ENCODE results near the gene DIAPH1.

Gene DIAPH1

DNA sequence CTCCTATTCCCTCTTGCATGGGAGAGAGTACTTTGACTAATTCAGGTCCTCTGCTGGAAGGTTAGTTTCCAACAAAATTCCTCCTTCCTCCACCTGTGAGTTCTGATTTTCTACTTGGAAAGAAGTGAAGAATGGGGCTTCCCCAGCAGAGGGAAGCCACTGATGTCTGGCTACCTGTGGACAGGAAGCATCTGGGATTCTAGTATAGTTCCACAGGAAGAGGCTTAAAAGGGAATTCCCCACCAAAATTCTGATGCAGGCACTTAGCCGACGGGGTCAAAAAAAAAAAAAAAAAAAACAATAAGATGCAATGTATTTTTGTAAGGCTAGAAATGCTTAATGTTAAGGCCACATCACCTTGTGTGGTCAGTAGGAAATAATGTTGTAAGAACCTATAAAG is 96.5 kb downstream of the DIAPH1 start:
- H3K4me3 ChIP-seq (ENCODE audit: low read depth, low read length), result no peak overlapping the region
- TF ChIP-seq POLR2A (IDR thresholded peaks at IDR 0.05; ENCODE audit: extremely low read depth, insufficient read length) (no peak), MYC (IDR thresholded peaks at IDR 0.05; ENCODE audit: low read depth, low read length) (no peak)
- TF ChIP-seq, protein P1, sequence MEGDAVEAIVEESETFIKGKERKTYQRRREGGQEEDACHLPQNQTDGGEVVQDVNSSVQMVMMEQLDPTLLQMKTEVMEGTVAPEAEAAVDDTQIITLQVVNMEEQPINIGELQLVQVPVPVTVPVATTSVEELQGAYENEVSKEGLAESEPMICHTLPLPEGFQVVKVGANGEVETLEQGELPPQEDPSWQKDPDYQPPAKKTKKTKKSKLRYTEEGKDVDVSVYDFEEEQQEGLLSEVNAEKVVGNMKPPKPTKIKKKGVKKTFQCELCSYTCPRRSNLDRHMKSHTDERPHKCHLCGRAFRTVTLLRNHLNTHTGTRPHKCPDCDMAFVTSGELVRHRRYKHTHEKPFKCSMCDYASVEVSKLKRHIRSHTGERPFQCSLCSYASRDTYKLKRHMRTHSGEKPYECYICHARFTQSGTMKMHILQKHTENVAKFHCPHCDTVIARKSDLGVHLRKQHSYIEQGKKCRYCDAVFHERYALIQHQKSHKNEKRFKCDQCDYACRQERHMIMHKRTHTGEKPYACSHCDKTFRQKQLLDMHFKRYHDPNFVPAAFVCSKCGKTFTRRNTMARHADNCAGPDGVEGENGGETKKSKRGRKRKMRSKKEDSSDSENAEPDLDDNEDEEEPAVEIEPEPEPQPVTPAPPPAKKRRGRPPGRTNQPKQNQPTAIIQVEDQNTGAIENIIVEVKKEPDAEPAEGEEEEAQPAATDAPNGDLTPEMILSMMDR (IDR thresholded peaks at IDR 0.05; ENCODE audit: low read depth, low read length), result no peak
- TF ChIP-seq, protein P2, sequence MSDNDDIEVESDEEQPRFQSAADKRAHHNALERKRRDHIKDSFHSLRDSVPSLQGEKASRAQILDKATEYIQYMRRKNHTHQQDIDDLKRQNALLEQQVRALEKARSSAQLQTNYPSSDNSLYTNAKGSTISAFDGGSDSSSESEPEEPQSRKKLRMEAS (IDR thresholded peaks at IDR 0.05; ENCODE audit: low read depth, low read length), result no peak
- DNase-seq (ENCODE audit: low read depth), result no peak

DNA sequence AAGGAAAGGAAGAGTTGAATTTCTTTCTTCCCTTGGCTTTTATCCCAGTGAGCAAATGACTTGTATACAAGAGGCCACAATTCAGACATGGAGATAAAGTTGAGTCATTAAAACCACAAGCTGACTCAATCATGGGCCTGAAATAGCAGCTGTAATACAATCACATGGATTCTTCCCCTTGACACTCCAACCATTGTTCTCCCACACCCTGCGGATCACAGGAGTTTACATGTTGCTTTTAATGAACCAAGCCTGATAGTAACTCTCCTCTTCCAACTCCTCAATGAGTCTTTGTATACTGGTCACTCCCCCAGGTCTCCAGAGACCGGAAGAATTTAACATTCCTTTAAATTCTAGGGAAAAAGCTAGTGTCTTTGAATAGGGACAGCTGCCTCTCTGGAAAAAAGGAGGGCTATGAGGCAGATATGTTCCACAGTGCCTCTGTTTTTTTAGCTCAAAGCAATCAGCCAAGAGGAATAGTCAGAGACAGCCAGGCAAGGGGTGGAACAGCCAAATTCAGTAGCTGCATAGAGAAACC is 97.5 kb downstream of the DIAPH1 start:
- TF ChIP-seq, protein P1 (IDR thresholded peaks at IDR 0.05; ENCODE audit: low read depth, low read length), result no peak
- peak; percentile 55; the same call in 1 of the 2 replicates for TF ChIP-seq MYC (IDR thresholded peaks at IDR 0.05; ENCODE audit: low read depth, low read length)
- TF ChIP-seq, protein P2 (IDR thresholded peaks at IDR 0.05; ENCODE audit: low read depth, low read length), result peak; percentile 74
- H3K4me3 ChIP-seq (ENCODE audit: low read depth, low read length), result no peak overlapping the region
- peak; percentile 88 for DNase-seq (ENCODE audit: low read depth)

DNA sequence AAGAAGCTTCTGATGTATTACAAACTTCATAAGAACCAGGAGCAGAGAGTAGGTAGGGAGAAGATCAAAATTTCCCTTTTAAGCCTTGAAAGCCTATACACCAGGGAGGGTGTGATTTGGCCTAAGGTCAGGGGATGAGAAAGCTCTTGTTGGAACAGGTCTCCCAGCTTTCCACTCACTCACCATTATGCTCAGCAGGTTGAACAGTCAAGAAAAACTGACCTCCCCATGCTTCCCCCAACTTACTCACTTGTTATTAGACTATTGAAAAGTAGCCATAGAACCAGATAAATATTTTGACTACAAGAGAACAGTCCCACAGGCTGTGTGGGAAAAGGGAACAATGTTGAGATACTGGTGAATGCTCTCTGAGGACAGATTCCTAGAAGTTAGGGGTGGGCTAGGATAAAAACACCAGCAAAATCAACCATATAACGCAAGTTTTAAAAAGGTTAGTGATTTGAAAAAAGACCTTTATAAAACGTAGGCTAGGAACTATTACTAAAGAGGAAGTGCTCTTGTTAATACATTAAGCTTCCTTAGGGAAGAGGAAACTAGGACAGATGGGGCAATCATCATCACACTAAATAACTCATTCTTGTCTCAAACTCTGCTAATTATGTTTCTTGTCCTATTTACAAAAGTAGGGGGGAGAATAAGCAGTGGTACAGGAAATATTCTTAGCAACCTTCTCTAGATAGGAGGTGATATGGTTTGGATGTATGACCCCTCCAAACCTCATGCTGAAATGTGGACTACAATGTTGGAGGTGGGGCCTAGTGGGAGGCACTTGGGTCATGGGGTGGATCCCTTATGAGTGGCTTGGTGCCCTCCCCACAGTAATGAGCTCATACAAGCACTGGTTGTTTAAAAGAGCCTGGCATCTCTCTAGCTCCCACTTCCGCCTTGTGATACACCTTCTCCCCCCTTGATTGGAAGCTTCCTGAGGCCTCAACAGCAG is 98.9 kb downstream of the DIAPH1 start:
- H3K4me3 ChIP-seq (ENCODE audit: low read depth, low read length), result no peak overlapping the region
- TF ChIP-seq POLR2A (IDR thresholded peaks at IDR 0.05; ENCODE audit: extremely low read depth, insufficient read length), result no peak
- TF ChIP-seq MYC (IDR thresholded peaks at IDR 0.05; ENCODE audit: low read depth, low read length), result no peak
- TF ChIP-seq, protein P2 (IDR thresholded peaks at IDR 0.05; ENCODE audit: low read depth, low read length), result no peak
- TF ChIP-seq, protein P1 (IDR thresholded peaks at IDR 0.05; ENCODE audit: low read depth, low read length), result no peak
- DNase-seq (ENCODE audit: low read depth), result no peak

DNA sequence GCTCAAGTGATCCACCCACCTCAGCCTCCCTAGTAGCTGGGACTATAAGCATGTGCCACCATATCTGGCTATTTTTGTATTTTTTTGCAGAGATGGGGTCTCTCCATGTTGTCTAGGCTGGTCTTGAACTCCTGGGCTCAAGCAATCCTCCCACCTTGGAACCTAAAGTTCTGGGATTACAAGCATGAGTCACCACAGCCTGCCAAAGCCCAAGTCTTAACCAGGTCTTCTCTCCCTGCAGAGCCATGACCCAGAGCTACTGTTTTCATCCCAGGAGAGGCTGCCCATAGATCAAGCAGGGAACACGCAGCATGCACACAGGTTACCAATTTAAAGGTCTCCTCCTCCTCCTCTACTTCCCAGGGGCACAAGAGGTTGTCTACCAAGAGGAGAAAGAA is 100.2 kb downstream of the DIAPH1 start:
- H3K4me3 ChIP-seq (ENCODE audit: low read depth, low read length), result no peak overlapping the region
- DNase-seq (ENCODE audit: low read depth), result no peak
- TF ChIP-seq POLR2A (IDR thresholded peaks at IDR 0.05; ENCODE audit: extremely low read depth, insufficient read length), result no peak

DNA sequence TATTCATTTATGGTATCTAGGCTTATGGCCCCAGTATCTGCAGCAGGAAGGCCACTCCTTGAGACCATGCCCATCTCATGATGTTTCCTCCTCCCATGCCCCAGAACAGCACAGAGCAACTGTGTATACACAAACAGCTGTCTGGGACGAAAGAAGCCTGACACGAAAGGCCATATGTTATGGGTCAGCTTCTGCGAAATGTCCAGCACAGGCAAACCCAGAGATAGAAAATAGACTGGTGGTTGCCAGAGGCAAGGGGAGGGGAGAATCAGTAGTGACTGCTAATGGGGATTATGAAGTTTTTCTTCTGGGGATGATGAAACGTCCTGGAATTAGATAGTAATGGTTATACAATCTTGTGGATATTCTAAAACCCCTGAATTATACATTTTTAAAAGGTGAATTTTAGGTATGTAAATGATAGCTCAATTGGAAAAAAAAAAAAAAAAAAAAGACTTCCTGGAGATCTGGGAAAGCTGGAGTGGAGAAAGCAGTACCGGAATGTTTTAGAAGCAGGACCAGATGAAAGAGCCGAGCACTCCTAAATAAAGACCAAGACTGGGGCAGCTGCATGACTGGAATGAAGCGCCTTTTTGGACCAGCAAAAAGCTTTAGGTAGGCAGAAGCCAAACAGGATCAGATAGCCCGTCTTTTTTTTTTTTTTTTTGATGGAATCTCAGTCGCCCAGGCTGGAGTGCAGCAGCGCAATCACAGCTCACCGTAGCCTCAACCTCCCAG is 100.8 kb downstream of the DIAPH1 start:
- TF ChIP-seq, protein P2 (IDR thresholded peaks at IDR 0.05; ENCODE audit: low read depth, low read length), result no peak
- TF ChIP-seq POLR2A (IDR thresholded peaks at IDR 0.05; ENCODE audit: extremely low read depth, insufficient read length) (no peak), MYC (IDR thresholded peaks at IDR 0.05; ENCODE audit: low read depth, low read length) (no peak)
- TF ChIP-seq, protein P1 (IDR thresholded peaks at IDR 0.05; ENCODE audit: low read depth, low read length), result no peak
- DNase-seq (ENCODE audit: low read depth), result no peak

DNA sequence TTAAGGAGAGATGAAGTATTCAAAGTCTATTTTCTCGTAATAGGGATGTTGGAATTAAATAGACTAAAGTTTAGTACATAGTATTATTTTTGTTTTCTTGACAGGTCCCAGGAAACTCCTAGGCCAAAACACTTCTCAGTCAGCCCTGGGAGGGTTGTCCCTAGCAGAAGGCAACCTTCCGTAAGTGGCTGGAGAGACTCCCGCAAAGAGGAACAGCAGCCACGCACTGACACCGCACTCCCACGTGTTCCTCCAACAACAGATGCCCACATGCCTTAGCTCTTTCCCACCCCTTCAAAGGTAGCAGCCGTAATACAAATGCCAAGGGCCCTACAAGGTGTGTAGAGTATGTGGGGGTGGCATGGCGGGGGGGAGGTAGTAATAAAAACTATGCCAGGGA is 101.5 kb downstream of the DIAPH1 start:
- TF ChIP-seq, protein P1 (IDR thresholded peaks at IDR 0.05; ENCODE audit: low read depth, low read length), result no peak
- TF ChIP-seq POLR2A (IDR thresholded peaks at IDR 0.05; ENCODE audit: extremely low read depth, insufficient read length), result no peak
- TF ChIP-seq MYC (IDR thresholded peaks at IDR 0.05; ENCODE audit: low read depth, low read length), result no peak
- TF ChIP-seq, protein P2 (IDR thresholded peaks at IDR 0.05; ENCODE audit: low read depth, low read length), result no peak
- no peak overlapping the region for H3K4me3 ChIP-seq (ENCODE audit: low read depth, low read length)
- DNase-seq (ENCODE audit: low read depth), result no peak

More for the DNA sequence above, 100.8 kb downstream of the DIAPH1 start:
- H3K4me3 ChIP-seq (ENCODE audit: low read depth, low read length), result no peak overlapping the region
